22Rv1 (cell line): ENCODE data around the gene SLA2.
"Not testable (repeated sequence)": the region's sequence is repeated elsewhere in the genome, so short reads cannot be mapped to it uniquely, and the experiment has no call there.

ENCODE experiments used
- H3K27ac ChIP-seq: fragments of 450-650 bp; 2 replicates; pipeline ENCODE4 v1.5.1; 2017
- CTCF ChIP-seq: fragments of 450-650 bp; IDR thresholded peaks from 2 replicates; pipeline ENCODE4 v1.5.1; 2017; ENCODE audit warnings: mild to moderate bottlenecking
- ZFX ChIP-seq: fragments of 450-650 bp; IDR thresholded peaks from 2 replicates; pipeline ENCODE4 v1.6.1; 2017; ENCODE audit warnings: antibody characterized with exemption, borderline replicate concordance

Gene SLA2

GRCh38 chr20:36677422-36677771 is 31.4 kb upstream of the SLA2 start:
- TF ChIP-seq ZFX = no peak
- TF ChIP-seq CTCF = no peak
- no peak overlapping the region for H3K27ac ChIP-seq

- TF ChIP-seq ZFX (no peak), CTCF (no peak)
- H3K27ac ChIP-seq = no peak overlapping the region
Observed at GRCh38 chr20:36676701-36677421, 30.9 kb upstream of the SLA2 start.

- H3K27ac ChIP-seq = not testable (repeated sequence)
Observed at GRCh38 chr20:36675545-36675944, 29.5 kb upstream of the SLA2 start.

- no peak overlapping the region for H3K27ac ChIP-seq
- no peak for TF ChIP-seq CTCF
- no peak for TF ChIP-seq ZFX
Observed at GRCh38 chr20:36672991-36673390, 27.0 kb upstream of the SLA2 start.

GRCh38 chr20:36670665-36671357 is 24.8 kb upstream of the SLA2 start:
- TF ChIP-seq CTCF (no peak), ZFX (no peak)
- H3K27ac ChIP-seq = no peak overlapping the region

GRCh38 chr20:36666181-36666740 is 20.3 kb upstream of the SLA2 start:
- no peak for TF ChIP-seq CTCF
- no peak for TF ChIP-seq ZFX
- H3K27ac ChIP-seq = no peak overlapping the region

GRCh38 chr20:36663031-36663430 is 17.0 kb upstream of the SLA2 start:
- no peak for TF ChIP-seq ZFX
- no peak for TF ChIP-seq CTCF
- no peak overlapping the region for H3K27ac ChIP-seq
